HG03378 (cell line): Measurements from ENCODE around the gene GPX6.
"Not testable (repeated sequence)": the region's sequence is repeated elsewhere in the genome, so short reads cannot be mapped to it uniquely, and the experiment has no call there.

Source experiments
- ATAC-seq: cut with Tn5 transposase; IDR thresholded peaks from one replicate; pipeline ENCODE4 v1.9.1; 2021; ENCODE audit warnings: mild to moderate bottlenecking, moderate library complexity; ENCODE audit not compliant: unreplicated experiment

GPX6 gene

DNA sequence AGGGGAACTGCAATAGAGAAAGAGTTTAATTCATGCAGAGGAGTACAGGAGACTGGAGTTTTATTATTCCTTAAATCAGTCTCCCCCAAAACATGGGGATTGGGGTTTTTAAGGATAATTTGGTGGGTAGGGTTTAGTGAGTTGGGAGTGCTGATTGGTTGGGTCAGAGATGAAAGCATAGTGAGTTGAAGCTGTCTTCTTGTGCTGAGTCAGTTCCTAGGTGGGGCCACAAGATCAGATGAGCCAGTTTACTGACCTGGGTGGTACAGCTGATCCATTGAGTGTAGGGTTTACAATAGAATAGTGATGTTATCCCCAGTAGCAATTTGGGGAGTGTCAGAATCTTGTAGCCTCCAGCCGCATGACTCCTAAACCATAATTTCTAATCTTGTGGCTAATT, 29.1 kb downstream of the GPX6 start:
- no peak for ATAC-seq

DNA sequence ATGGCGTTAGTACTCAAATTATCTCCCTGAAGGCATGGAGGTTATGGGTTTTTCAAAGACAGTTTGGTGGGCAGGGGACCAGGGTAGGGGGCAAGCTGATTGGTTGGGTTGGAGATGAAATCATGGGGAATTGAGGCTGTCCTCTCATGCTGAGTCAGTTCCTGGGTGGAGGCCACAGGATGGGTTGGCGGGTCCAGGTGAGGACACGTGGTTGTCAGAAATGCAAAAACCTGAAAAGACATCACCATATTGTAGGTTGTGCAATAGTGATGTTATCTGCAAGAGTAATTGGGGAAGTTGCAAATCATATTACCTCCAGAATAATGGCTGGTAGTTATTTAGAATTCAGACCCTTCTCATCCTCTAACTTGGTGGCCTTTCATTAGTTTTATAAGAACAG, 30.1 kb downstream of the GPX6 start:
- no peak for ATAC-seq

DNA sequence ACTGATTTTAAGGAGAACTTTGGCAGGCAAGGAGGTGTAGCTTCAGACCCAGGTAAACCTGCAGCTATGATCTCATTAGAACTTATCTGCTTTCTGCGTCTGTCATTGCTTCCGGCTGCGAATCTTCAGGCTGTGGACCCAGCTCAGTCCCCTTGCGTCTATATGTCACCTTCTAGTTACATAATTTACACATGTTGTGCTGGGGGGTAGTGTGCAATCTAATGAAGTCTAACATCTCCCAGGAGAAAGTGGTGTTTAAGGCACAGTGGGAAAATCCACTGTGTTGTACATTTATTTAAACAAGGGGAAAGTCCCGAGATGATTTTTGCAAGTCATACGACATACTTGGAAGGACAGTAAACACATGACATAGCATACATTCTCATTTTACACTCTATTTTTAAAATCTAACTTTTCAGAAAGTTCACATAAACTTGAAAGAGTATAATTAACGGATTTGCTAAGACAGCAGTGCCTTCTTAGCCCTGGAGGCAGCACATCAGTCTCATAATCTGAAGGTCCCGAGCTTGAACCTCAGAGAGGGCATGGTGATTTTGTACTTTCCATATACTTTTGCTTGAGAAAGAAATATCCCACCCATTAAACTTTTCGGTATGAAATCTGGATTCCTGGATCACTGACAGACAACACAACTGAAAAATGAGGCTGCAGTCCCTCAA, 35.2 kb downstream of the GPX6 start:
- ATAC-seq, result no peak

DNA sequence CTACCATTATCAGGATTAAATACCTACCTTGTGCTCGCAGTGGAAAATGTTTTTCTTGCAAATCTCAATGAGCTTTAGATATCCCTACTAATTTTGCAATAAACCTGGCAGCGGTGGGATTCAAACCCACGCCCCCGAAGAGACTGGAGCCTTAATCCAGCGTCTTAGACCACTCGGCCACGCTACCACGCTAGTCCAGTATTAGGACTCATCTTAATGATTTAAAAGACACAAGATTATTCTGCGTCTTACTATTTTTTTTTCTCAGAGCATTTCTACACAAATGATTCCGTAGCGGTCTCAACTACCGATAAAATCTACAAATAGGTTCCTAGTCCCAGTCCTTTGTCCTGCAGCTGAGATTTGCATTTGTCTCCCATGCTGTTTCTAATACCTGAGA, 37.1 kb downstream of the GPX6 start:
- no peak for ATAC-seq

DNA sequence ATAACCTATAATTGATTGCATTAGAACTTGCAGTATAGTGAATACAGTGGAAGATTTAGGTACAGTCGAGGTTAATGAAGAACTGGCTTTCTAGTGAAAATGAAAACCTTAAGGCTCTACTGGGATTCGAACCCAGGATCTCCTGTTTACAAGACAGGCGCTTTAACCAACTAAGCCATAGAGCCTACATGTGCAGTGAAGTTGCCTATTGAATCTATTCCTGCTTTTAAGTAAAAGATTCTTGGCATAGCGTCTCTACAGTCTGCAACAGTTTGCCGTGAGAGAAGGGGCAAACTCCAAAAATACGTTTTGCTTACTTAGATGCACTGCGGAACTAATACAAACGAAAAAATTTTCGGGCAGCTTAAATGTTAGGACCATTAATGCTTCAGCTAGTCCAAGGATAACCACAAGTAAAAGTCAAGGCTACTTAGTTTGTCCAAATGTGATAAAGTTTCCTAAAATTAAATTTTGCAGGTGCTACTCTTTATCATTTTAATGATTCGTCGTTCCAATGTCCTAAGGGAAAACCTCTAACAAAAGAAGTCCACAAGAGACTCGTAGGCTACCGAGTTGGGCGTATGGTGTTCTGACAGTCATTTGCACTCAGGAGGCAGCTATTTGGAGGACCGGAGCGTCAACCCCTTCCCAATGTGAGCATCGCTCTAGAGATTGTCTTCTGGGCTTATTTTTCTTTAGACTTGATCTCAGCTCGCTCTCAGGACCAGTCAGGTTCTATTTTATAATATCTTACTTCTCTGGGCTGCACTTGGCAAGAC, 41.0 kb downstream of the GPX6 start:
- ATAC-seq, result peak; percentile 66

DNA sequence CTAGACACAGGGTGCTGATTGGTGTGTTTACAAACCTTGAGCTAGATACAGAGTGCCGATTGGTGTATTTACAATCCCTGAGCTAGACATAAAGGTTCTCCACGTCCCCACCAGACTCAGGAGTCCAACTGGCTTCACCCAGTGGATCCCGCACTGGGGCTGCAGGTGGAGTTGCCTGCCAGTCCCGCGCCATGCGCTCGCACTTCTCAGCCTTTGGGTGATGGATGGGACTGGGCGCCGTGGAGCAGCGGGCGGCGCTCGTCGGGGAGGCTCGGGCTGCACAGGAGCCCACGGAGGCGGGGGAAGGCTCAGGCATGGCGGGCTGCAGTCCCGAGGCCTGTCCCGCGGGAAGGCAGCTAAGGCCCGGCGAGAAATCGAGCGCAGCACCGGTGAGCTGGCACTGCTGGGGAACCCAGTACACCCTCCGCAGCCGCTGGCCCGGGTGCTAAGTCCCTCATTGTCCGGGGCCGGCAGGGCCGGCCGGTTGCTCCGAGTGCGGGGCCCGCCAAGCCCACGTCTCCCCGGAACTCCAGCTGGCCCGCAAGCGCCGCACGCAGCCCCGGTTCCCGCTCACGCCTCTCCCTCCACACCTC, 46.3 kb downstream of the GPX6 start:
- ATAC-seq, result not testable (repeated sequence)

DNA sequence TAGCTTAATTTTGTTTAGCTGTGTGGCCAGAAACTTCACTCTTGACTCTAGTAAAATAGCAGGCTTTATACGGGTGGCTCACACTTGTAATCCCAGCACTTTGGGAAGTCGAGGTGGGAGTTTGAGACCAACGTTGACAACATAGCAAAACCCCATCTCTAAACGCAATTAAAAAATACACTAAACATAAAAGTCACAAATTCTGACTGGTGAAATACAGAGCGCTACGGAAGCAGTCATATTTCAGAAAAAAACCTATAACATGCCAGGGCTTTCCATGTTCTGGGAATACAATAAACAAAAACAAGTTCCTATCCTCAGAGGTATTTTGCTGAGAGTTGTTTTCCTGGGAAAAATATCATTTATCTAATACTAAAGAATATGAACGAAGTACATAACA, 47.5 kb downstream of the GPX6 start:
- ATAC-seq, result no peak

DNA sequence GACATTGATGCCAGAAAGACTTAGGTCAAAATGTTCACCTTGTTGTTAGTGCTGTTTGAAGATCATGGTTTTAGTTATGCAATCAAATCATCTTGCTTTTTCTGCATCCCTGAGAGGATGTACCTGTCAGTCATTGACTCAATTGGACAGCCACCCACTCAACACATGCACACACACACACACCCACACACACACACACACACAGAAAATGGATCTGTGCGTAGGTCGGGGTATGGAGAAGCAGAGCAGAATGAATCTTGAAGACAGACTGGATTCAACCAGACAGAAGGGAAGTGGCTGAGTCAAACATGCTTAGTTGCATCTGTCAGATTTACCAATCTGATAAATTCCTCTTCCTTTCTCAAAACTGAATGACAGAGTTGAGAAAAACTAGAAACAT, 53.2 kb downstream of the GPX6 start:
- ATAC-seq, result no peak

DNA sequence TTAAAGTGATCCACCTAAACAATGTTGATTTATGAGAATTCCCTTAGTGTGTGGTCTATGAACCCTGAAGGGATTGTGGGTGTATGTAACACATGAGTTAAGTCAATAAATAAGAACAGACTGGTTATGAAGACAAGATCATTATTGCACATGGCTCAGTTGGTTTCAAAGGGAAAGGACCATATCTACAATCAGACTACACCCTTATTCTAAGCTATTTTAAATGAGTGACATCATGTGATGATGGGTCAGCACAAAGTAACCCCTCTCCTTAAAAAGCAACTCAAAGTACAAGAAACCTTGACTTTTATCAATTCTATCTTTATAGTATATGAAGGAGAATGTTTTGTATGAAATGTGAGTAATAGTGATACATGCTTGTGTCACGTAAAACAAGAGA, 57.0 kb downstream of the GPX6 start:
- no peak for ATAC-seq
